MM.1S (cell line): ENCODE measurements around the gene CEACAM7.

Experiments
- EZH2phosphoT487 ChIP-seq: fragments of 300-600 bp; sonication (generic); IDR thresholded peaks from 2 replicates; pipeline ENCODE4 v1.6.1; 2018; ENCODE audit warnings: antibody characterized with exemption, low read length
- TF ChIP-seq, protein P1 (sequence below): fragments of 300-600 bp; sonication (generic); IDR thresholded peaks from 2 replicates; pipeline ENCODE4 v1.5.1; 2016; ENCODE audit warnings: antibody characterized with exemption, low read length, mixed read lengths

DNA sequence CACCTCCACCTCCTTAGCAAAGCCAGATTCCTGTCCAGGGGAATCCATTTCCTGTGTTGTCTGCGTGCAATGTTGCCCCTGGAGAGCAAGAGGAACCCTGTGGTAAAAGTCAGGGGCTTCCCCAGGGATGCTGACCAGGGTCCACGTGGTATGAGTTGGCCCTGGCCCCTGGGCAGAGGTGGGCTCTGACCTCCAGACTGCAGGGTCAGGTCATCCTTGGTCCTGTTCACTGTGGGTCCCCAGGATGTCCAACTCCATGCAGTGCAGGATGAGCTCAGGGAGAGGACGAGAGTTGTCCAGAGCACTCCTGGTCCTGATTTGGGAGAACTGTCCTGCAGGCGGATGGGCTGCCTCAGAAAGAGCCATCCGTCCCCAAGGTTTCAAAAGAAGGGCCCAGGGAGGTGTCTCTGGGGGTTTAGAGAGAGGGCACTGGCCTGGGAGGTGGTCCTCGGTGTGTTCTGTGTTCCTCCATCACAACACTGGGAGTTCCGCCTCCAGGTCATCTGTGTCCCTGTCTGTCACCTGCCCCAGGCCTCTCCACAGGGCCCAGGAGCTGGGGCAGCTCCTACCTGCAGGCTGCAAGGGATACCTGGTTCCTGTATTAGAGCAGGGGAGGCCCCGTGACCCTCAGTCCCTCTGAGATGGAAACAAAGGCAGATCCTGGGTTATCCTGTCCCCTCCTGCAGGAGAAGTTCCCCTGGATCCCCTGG lies 59.9 kb downstream of the CEACAM7 start:
- TF ChIP-seq, protein P1, sequence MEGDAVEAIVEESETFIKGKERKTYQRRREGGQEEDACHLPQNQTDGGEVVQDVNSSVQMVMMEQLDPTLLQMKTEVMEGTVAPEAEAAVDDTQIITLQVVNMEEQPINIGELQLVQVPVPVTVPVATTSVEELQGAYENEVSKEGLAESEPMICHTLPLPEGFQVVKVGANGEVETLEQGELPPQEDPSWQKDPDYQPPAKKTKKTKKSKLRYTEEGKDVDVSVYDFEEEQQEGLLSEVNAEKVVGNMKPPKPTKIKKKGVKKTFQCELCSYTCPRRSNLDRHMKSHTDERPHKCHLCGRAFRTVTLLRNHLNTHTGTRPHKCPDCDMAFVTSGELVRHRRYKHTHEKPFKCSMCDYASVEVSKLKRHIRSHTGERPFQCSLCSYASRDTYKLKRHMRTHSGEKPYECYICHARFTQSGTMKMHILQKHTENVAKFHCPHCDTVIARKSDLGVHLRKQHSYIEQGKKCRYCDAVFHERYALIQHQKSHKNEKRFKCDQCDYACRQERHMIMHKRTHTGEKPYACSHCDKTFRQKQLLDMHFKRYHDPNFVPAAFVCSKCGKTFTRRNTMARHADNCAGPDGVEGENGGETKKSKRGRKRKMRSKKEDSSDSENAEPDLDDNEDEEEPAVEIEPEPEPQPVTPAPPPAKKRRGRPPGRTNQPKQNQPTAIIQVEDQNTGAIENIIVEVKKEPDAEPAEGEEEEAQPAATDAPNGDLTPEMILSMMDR: no peak
- TF ChIP-seq EZH2phosphoT487: no peak
